Measurements from ENCODE around the gene PDE4D.
"Not testable (repeated sequence)": the region's sequence is repeated elsewhere in the genome, so short reads cannot be mapped to it uniquely, and the experiment has no call there.

The PDE4D gene

GRCh38 chr5:59467969-59468368, 425.6 kb downstream of the PDE4D start:
- Histone ChIP-seq H3K4me1 (no peaks in the 10 kb centered on the region), H3K9me3 (no peaks in the 10 kb centered on the region), H3K4me3 (ENCODE audit: low read depth, low read length) (no peak overlapping the region), H3K36me3 (no peaks in the 10 kb centered on the region), H3K27me3 (no peaks in the 10 kb centered on the region)
- DNase-seq: no peak
- TF ChIP-seq, protein P1, sequence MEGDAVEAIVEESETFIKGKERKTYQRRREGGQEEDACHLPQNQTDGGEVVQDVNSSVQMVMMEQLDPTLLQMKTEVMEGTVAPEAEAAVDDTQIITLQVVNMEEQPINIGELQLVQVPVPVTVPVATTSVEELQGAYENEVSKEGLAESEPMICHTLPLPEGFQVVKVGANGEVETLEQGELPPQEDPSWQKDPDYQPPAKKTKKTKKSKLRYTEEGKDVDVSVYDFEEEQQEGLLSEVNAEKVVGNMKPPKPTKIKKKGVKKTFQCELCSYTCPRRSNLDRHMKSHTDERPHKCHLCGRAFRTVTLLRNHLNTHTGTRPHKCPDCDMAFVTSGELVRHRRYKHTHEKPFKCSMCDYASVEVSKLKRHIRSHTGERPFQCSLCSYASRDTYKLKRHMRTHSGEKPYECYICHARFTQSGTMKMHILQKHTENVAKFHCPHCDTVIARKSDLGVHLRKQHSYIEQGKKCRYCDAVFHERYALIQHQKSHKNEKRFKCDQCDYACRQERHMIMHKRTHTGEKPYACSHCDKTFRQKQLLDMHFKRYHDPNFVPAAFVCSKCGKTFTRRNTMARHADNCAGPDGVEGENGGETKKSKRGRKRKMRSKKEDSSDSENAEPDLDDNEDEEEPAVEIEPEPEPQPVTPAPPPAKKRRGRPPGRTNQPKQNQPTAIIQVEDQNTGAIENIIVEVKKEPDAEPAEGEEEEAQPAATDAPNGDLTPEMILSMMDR (IDR thresholded peaks at IDR 0.05; ENCODE audit: low read depth, low read length): no peak

GRCh38 chr5:59466271-59466670, 427.3 kb downstream of the PDE4D start:
- Histone ChIP-seq H3K4me1 (no peaks in the 10 kb centered on the region), H3K4me3 (ENCODE audit: low read depth, low read length) (no peak overlapping the region), H3K27me3 (no peaks in the 10 kb centered on the region), H3K9me3 (no peaks in the 10 kb centered on the region), H3K36me3 (no peaks in the 10 kb centered on the region)
- TF ChIP-seq, protein P1 (IDR thresholded peaks at IDR 0.05; ENCODE audit: low read depth, low read length): no peak
- no peak for DNase-seq

GRCh38 chr5:59464969-59465368, 428.6 kb downstream of the PDE4D start:
- DNase-seq: no peak
- Histone ChIP-seq H3K27me3 (no peaks in the 10 kb centered on the region), H3K9me3 (no peaks in the 10 kb centered on the region), H3K4me1 (no peaks in the 10 kb centered on the region), H3K4me3 (ENCODE audit: low read depth, low read length) (no peak overlapping the region), H3K36me3 (no peaks in the 10 kb centered on the region)
- TF ChIP-seq, protein P1 (IDR thresholded peaks at IDR 0.05; ENCODE audit: low read depth, low read length): no peak

- not testable (repeated sequence) for H3K27me3 ChIP-seq; H3K4me3 ChIP-seq (ENCODE audit: low read depth, low read length); H3K4me1 ChIP-seq; DNase-seq; H3K36me3 ChIP-seq; H3K9me3 ChIP-seq
These were observed 429.8 kb downstream of the PDE4D start for GRCh38 chr5:59463618-59464166.

GRCh38 chr5:59462956-59463355, 430.6 kb downstream of the PDE4D start:
- H3K9me3 ChIP-seq: no peaks in the 10 kb centered on the region
- no peak overlapping the region for H3K4me3 ChIP-seq (ENCODE audit: low read depth, low read length)
- H3K36me3 ChIP-seq: no peaks in the 10 kb centered on the region
- TF ChIP-seq, protein P1 (IDR thresholded peaks at IDR 0.05; ENCODE audit: low read depth, low read length): no peak
- no peak for DNase-seq
- no peaks in the 10 kb centered on the region for H3K27me3 ChIP-seq
- no peaks in the 10 kb centered on the region for H3K4me1 ChIP-seq

- H3K9me3 ChIP-seq: no peaks in the 10 kb centered on the region
- no peak for DNase-seq
- TF ChIP-seq, protein P1 (IDR thresholded peaks at IDR 0.05; ENCODE audit: low read depth, low read length): no peak
- H3K27me3 ChIP-seq: no peaks in the 10 kb centered on the region
- no peak overlapping the region for H3K4me3 ChIP-seq (ENCODE audit: low read depth, low read length)
- no peaks in the 10 kb centered on the region for H3K4me1 ChIP-seq
- H3K36me3 ChIP-seq: no peaks in the 10 kb centered on the region
These were observed 433.0 kb downstream of the PDE4D start for GRCh38 chr5:59460368-59461153.

Data from BE2C (cell line).